ENCODE data around the gene SCGB1C1.

The SCGB1C1 gene

GRCh38 chr11:223884-224283 is 31.0 kb downstream of the SCGB1C1 start:
- TF ChIP-seq SPI1 (IDR thresholded peaks at IDR 0.05; ENCODE audit: borderline replicate concordance, low read depth) (no peak), GABPA (IDR thresholded peaks at IDR 0.05; ENCODE audit: low read depth) (no peak), POLR2AphosphoS5 (IDR thresholded peaks at IDR 0.05; ENCODE audit: low read depth) (no peak), CTCF (IDR thresholded peaks at IDR 0.05; ENCODE audit: insufficient read depth, low read length) (no peak), REST (IDR thresholded peaks at IDR 0.05; ENCODE audit: insufficient replicate concordance, low read depth) (no peak)
- H3K4me3 ChIP-seq (replicated peaks; ENCODE audit: insufficient read depth, low read length) = no peak overlapping the region
- no peak overlapping the region for H3K27ac ChIP-seq (replicated peaks)
- no peak for DNase-seq (ENCODE audit: low read depth in 1 of 2, low spot score in 1 of 2)
- H3K27me3 ChIP-seq (ENCODE audit: insufficient read depth, poor library complexity, severe bottlenecking) = no peaks in the 10 kb centered on the region

GRCh38 chr11:224424-224823 is 31.5 kb downstream of the SCGB1C1 start:
- no peaks in the 10 kb centered on the region for H3K27me3 ChIP-seq (ENCODE audit: insufficient read depth, poor library complexity, severe bottlenecking)
- DNase-seq (ENCODE audit: low read depth in 1 of 2, low spot score in 1 of 2) = no peak
- no peak for TF ChIP-seq SPI1 (IDR thresholded peaks at IDR 0.05; ENCODE audit: borderline replicate concordance, low read depth)
- TF ChIP-seq GABPA (IDR thresholded peaks at IDR 0.05; ENCODE audit: low read depth) = no peak
- TF ChIP-seq REST (IDR thresholded peaks at IDR 0.05; ENCODE audit: insufficient replicate concordance, low read depth) = no peak
- no peak for TF ChIP-seq CTCF (IDR thresholded peaks at IDR 0.05; ENCODE audit: insufficient read depth, low read length)
- no peak for TF ChIP-seq POLR2AphosphoS5 (IDR thresholded peaks at IDR 0.05; ENCODE audit: low read depth)
- H3K27ac ChIP-seq (replicated peaks) = no peak overlapping the region
- H3K4me3 ChIP-seq (replicated peaks; ENCODE audit: insufficient read depth, low read length) = no peak overlapping the region

GRCh38 chr11:225734-226453 is 33.0 kb downstream of the SCGB1C1 start:
- Histone ChIP-seq H3K27me3 (ENCODE audit: insufficient read depth, poor library complexity, severe bottlenecking) (no peaks in the 10 kb centered on the region), H3K27ac (replicated peaks) (no peak overlapping the region), H3K4me3 (replicated peaks; ENCODE audit: insufficient read depth, low read length) (no peak overlapping the region)
- no peak for TF ChIP-seq POLR2AphosphoS5 (IDR thresholded peaks at IDR 0.05; ENCODE audit: low read depth)
- TF ChIP-seq GABPA (IDR thresholded peaks at IDR 0.05; ENCODE audit: low read depth) = no peak
- TF ChIP-seq SPI1 (IDR thresholded peaks at IDR 0.05; ENCODE audit: borderline replicate concordance, low read depth) = no peak
- no peak for TF ChIP-seq CTCF (IDR thresholded peaks at IDR 0.05; ENCODE audit: insufficient read depth, low read length)
- peak in 1 of 2 experiments; percentile 20 for DNase-seq (ENCODE audit: low read depth in 1 of 2, low spot score in 1 of 2)

Measured in HL-60 (cell line).